GM12891 (cell line): ENCODE measurements around the gene ACE.
"Not testable (repeated sequence)": the region's sequence is repeated elsewhere in the genome, so short reads cannot be mapped to it uniquely, and the experiment has no call there.

ENCODE experiments used
- DNase-seq: peaks from one replicate; pipeline ENCODE4 v3.0.0; 2011; ENCODE audit warnings: low spot score; ENCODE audit not compliant: insufficient read length
- FAIRE-seq: peaks from 2 replicates; lab custom pipeline; 2011; peaks lifted over from hg19 to GRCh38; lab: Jason Lieb, UNC
- PAX5 ChIP-seq: IDR thresholded peaks from 2 replicates; pipeline ENCODE4 v1.6.1; 2011; ENCODE audit warnings: low read length, moderate library complexity, mild to moderate bottlenecking; ENCODE audit not compliant: insufficient read depth, severe bottlenecking
- POLR2A ChIP-seq: IDR thresholded peaks from 2 replicates; pipeline ENCODE4 v1.6.1; 2011; ENCODE audit warnings: low read depth, low read length, control low read depth
- POLR2AphosphoS5 ChIP-seq: IDR thresholded peaks from 2 replicates; pipeline ENCODE4 v1.6.1; 2011; ENCODE audit warnings: low read depth, low read length, control low read depth
- POU2F2 ChIP-seq: IDR thresholded peaks from 2 replicates; pipeline ENCODE4 v1.6.1; 2011; ENCODE audit warnings: low read depth, mild to moderate bottlenecking, control low read depth, low read length, moderate library complexity
- SPI1 ChIP-seq: IDR thresholded peaks from 2 replicates; pipeline ENCODE4 v1.6.1; 2011; ENCODE audit warnings: low read depth, low read length, control low read depth
- TAF1 ChIP-seq: IDR thresholded peaks from 2 replicates; pipeline ENCODE4 v1.6.1; 2011; ENCODE audit warnings: low read depth, low read length, control low read depth

ACE gene

GRCh38 chr17:63450551-63450950, 26.3 kb upstream of the ACE start:
- no peak for TF ChIP-seq TAF1
- TF ChIP-seq POLR2A, result no peak
- no peak for TF ChIP-seq SPI1
- no peak for TF ChIP-seq PAX5
- TF ChIP-seq POLR2AphosphoS5, result no peak
- DNase-seq, result no peak
- no peak for FAIRE-seq

GRCh38 chr17:63451150-63451549, 25.7 kb upstream of the ACE start:
- DNase-seq, result no peak
- TF ChIP-seq PAX5 (no peak), POLR2AphosphoS5 (no peak), SPI1 (no peak), POLR2A (no peak), TAF1 (no peak), POU2F2 (no peak)
- no peak for FAIRE-seq

GRCh38 chr17:63452046-63452961, 24.6 kb upstream of the ACE start:
- FAIRE-seq (no peak), DNase-seq (no peak)
- TF ChIP-seq PAX5, result no peak
- TF ChIP-seq POLR2AphosphoS5, result no peak
- TF ChIP-seq SPI1, result no peak
- no peak for TF ChIP-seq TAF1
- TF ChIP-seq POU2F2, result no peak
- TF ChIP-seq POLR2A, result no peak

GRCh38 chr17:63452962-63453551, 23.8 kb upstream of the ACE start:
- DNase-seq, result no peak
- no peak for TF ChIP-seq POLR2AphosphoS5
- no peak for TF ChIP-seq TAF1
- no peak for FAIRE-seq

GRCh38 chr17:63454357-63454756, 22.5 kb upstream of the ACE start:
- FAIRE-seq, DNase-seq: not testable (repeated sequence)

GRCh38 chr17:63454915-63455314, 21.9 kb upstream of the ACE start:
- TF ChIP-seq SPI1, result no peak
- no peak for TF ChIP-seq PAX5
- no peak for TF ChIP-seq POLR2A
- no peak for TF ChIP-seq TAF1
- FAIRE-seq (no peak), DNase-seq (no peak)

GRCh38 chr17:63455417-63455816, 21.4 kb upstream of the ACE start:
- TF ChIP-seq SPI1, result no peak
- no peak for TF ChIP-seq POLR2A
- TF ChIP-seq POLR2AphosphoS5, result no peak
- TF ChIP-seq PAX5, result no peak
- no peak for FAIRE-seq
- no peak for DNase-seq

GRCh38 chr17:63458478-63458877, 18.4 kb upstream of the ACE start:
- FAIRE-seq, result no peak
- TF ChIP-seq PAX5 (no peak), POU2F2 (no peak), TAF1 (no peak), POLR2AphosphoS5 (no peak), POLR2A (no peak), SPI1 (no peak)
- no peak for DNase-seq

GRCh38 chr17:63460018-63460417, 16.8 kb upstream of the ACE start:
- FAIRE-seq, result no peak
- TF ChIP-seq SPI1 (no peak), TAF1 (no peak), POU2F2 (no peak), POLR2AphosphoS5 (no peak)
- no peak for DNase-seq

GRCh38 chr17:63463771-63464170, 13.1 kb upstream of the ACE start:
- TF ChIP-seq POLR2A (no peak), SPI1 (no peak), TAF1 (no peak), PAX5 (no peak), POU2F2 (no peak), POLR2AphosphoS5 (no peak)
- FAIRE-seq (no peak), DNase-seq (no peak)
